ENCODE results near the gene DACT2.

- TF ChIP-seq CTCF (conservative IDR thresholded peaks at IDR 0.05 in 1 of 2, IDR thresholded peaks at IDR 0.05 in 1 of 2; ENCODE audit: low read depth in 1 of 2, low read length in 2 of 2) (no peak), EZH2 (IDR thresholded peaks at IDR 0.05; ENCODE audit: low read length, missing control alignments) (no peak)
These were observed 9.2 kb downstream of the DACT2 start for GRCh38 chr6:168310403-168310802.
